ENCODE results near the gene MUC3A.
"Not testable (repeated sequence)": the region's sequence is repeated elsewhere in the genome, so short reads cannot be mapped to it uniquely, and the experiment has no call there.

MUC3A gene

GRCh38 chr7:100949227-100949932 is at the start of gene MUC3A:
MUC3A (plus strand) TSS chr7:100949534; CDS start chr7:100949625, 91 bp downstream.
- FAIRE-seq (no peak), DNase-seq (ENCODE audit: insufficient read length, low spot score) (no peak)

GRCh38 chr7:100900978-100901377 is 48.4 kb upstream of the MUC3A start:
- FAIRE-seq: no peak
- no peak for DNase-seq (ENCODE audit: insufficient read length, low spot score)
- no peak for TF ChIP-seq CTCF (IDR thresholded peaks at IDR 0.05; ENCODE audit: insufficient read depth, missing control alignments)

More at GRCh38 chr7:100949227-100949932, at the start of gene MUC3A:
- TF ChIP-seq CTCF (IDR thresholded peaks at IDR 0.05; ENCODE audit: insufficient read depth, missing control alignments): no peak

GRCh38 chr7:100901921-100902332 is 47.4 kb upstream of the MUC3A start:
- DNase-seq (ENCODE audit: insufficient read length, low spot score) (no peak), FAIRE-seq (no peak)
- no peak for TF ChIP-seq CTCF (IDR thresholded peaks at IDR 0.05; ENCODE audit: insufficient read depth, missing control alignments)

DNA sequence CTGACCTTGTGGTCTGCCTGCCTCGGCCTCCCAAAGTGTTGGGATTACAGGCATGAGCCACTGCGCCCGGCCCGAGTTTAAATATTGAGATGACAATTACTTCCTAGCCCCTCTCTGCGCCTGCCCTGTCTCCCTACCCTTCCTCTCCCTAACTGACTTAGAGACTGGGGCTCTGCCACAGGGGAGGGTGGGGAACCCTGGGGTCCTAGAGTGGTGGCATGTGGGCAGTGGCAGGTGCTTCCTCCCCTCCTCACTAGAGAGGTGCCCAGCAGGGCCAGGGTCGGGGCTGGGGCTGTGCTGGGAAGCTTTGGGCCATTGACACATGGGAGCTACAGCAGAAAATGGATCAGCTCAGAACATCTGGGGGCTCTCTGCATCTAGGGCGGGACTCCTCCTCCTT is 46.7 kb upstream of the MUC3A start:
- no peak for TF ChIP-seq CTCF (IDR thresholded peaks at IDR 0.05; ENCODE audit: insufficient read depth, missing control alignments)
- DNase-seq (ENCODE audit: insufficient read length, low spot score): no peak
- FAIRE-seq: no peak

DNA sequence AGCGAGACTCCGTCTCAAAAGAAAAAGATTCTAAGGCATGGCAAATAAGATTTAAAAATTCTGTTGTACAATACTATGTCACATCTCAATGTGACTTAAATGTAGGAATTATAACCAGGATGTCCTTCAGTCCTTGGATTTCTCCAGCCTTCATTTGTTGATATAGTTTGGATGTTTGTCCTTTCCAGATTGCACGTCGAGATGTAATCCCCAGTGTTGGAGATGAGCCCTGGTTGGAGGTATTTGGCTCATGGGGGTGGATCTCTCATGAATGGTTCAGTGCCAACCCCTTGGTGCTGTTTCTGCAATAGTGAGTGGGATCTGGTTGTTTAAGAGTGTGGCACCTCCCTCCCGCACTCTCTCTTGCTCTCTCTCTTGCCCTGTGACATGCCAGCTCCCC is 40.8 kb upstream of the MUC3A start:
- DNase-seq (ENCODE audit: insufficient read length, low spot score): no peak
- no peak for TF ChIP-seq CTCF (IDR thresholded peaks at IDR 0.05; ENCODE audit: insufficient read depth, missing control alignments)
- no peak for FAIRE-seq

DNA sequence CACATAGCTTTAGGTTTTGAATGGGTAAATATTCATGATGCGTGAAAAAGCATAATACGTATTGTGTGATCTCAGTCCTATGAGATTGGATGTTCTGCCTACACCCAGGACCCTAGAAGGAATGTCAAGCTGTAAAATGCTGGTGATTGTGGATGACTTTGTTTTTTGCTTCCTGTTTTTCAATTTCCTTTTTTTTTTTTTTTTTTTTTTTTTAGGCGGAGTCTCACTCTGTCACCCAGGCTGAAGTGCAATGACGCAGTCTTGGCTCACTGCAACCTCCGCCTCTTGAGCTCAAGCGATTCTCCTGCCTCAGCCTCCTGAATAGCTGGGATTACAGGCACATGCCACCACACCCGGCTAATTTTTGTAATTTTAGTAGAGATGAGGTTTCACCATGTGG is 38.9 kb upstream of the MUC3A start:
- not testable (repeated sequence) for FAIRE-seq; DNase-seq (ENCODE audit: insufficient read length, low spot score)

DNA sequence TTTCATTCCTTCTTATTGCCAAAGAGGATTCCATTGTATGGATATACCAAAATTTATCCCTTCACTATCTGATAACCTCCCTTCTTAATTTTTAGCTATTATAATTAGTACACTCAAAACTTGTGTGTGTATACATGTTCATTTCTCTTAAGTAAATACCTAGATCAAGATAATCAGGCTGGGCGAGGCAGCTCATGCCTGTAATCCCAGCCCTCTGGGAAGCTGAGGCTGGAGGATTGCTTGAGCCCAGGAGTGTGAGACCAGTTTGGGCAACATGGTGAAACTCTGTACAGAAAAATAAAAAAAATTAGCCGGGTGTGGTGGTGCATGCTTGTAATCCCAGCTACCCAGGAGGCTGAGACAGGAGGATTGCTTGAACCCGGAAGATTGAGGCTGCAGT is 37.9 kb upstream of the MUC3A start:
- FAIRE-seq (no peak), DNase-seq (ENCODE audit: insufficient read length, low spot score) (no peak)

More for the DNA sequence above, 37.9 kb upstream of the MUC3A start:
- TF ChIP-seq CTCF (IDR thresholded peaks at IDR 0.05; ENCODE audit: insufficient read depth, missing control alignments): no peak

All from D721Med (cell line).